Uterus (tissue), 2 donors: ENCODE measurements around the gene EPHA2.

Experiments
- POLR2A ChIP-seq, 2 donors: fragments of 450-650 bp; IDR thresholded peaks; one replicate each; pipeline ENCODE4 v1.6.1; 2016; ENCODE audit warnings: antibody characterized with exemption in 2 of 2, mild to moderate bottlenecking in 1 of 2, moderate library complexity in 1 of 2
- TF ChIP-seq, protein P1 (sequence below), 4 experiments: fragments of 200-600 bp in 2 of 4; fragments of 450-650 bp in 2 of 4; sonication (generic) in 2 of 4; IDR thresholded peaks; one replicate each; pipeline ENCODE4 v1.5.1; 2016 to 2019; ENCODE audit warnings: antibody characterized with exemption in 4 of 4, mild to moderate bottlenecking in 2 of 4, moderate library complexity in 1 of 4

DNA sequence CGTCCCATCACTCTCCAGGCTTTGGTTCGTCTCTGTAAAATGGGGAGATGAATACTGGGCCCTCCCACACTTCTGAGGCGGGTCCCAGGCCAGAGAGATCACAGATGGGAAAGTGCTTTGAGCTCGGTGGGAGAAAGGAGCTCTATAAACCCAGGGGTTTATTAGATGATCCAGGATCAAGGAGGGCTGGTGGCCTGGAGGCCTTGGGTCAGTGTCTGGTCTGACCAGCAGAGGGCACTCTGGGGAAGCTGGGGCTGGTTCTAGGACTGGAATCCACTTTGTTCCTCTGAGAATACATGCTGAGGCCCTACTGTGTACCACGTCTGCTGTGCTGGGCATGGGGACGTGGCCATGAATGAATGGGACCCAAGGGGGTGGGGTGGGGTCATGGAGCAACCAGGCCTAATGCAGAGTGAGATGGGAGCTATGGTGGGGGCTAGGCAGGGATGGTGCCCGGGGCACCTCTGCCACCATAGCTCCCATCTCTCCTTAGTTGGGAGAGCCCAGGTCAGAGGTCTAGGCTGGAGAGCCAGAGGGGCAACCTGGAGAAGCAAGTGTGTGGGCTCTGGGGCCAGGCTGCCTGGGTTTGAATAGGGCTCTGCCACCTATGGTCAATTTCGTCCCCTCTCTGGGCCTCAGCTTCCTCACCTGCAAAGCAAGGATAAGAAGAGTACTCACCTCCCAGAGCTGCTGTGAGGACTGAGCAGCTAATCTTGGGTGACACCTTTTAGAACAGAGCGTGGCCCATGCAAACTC is 73.4 kb downstream of the EPHA2 start:
- no peak for TF ChIP-seq POLR2A (IDR thresholded peaks at IDR 0.05)
- TF ChIP-seq, protein P1, sequence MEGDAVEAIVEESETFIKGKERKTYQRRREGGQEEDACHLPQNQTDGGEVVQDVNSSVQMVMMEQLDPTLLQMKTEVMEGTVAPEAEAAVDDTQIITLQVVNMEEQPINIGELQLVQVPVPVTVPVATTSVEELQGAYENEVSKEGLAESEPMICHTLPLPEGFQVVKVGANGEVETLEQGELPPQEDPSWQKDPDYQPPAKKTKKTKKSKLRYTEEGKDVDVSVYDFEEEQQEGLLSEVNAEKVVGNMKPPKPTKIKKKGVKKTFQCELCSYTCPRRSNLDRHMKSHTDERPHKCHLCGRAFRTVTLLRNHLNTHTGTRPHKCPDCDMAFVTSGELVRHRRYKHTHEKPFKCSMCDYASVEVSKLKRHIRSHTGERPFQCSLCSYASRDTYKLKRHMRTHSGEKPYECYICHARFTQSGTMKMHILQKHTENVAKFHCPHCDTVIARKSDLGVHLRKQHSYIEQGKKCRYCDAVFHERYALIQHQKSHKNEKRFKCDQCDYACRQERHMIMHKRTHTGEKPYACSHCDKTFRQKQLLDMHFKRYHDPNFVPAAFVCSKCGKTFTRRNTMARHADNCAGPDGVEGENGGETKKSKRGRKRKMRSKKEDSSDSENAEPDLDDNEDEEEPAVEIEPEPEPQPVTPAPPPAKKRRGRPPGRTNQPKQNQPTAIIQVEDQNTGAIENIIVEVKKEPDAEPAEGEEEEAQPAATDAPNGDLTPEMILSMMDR (IDR thresholded peaks at IDR 0.05) = peak; percentile 74 to 86 (median 81)
